ENCODE data around the gene NLGN4X.
"Not testable (repeated sequence)": the region's sequence is repeated elsewhere in the genome, so short reads cannot be mapped to it uniquely, and the experiment has no call there.

NLGN4X gene

GRCh38 chrX:6002056-6002455, 226.6 kb downstream of the NLGN4X start:
- DNase-seq, result no peak

DNA sequence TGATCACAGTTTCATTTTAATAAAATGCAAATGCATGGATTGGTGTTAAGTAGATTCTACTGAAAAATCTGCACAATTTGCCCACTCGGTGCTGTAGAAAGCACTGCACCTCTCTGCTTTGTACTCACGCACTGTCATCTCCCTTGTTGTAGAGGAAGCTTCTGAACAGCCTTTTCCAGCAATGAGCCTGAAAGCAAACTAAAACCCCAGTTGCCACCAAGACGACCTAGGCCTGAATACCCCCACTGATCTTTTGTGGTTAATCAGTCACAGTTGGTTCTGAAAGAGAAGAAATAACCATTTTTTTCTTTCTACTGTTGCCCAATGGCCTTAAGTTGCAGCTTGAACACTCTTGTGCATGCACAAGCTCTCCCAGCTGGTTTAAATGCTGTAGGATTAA, 229.8 kb downstream of the NLGN4X start:
- no peak for DNase-seq

GRCh38 chrX:5998456-5998855, 230.2 kb downstream of the NLGN4X start:
- no peak for DNase-seq

GRCh38 chrX:5991393-5991792, 237.3 kb downstream of the NLGN4X start:
- no peak for DNase-seq

DNA sequence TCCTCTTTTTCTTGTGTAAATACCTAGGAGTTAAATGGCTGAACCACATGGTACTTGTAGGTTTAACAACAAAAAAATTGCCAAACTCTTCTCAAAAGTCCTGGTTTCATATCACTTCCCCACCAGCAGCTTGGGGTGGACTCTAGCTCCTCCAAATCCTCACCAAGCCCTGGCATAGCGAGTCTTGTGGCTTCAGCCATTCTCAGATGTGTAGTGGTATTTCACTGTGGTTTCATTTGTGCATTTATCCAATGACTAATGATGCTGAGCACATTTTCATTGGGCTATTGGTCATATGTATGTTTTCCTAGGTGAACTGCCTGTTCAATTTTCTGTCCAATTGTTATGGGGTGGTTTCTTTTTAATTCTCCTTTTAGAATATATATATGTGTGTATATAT, 249.3 kb downstream of the NLGN4X start:
- no peak for DNase-seq

DNA sequence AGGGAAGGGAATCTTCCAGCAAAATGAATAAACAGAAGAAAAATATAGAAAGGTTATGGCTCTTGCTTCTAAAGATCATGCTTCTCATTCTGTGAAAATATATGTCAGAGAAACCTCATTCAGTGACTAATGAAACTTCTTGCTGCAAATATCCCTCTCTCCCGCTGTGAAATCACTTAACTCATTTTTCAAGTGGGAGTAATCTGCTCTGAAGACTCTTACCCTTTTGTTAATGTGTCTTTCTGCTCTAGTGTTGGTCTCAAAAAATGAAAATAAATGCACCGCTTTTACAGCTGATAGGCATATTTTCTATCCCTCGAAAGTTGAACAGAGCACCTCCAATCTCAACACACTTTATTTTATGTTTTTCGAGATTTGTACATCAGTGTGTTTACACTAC, 252.3 kb downstream of the NLGN4X start:
- no peak for DNase-seq

- no peak for DNase-seq
These were observed 257.4 kb downstream of the NLGN4X start for GRCh38 chrX:5971300-5971699.

- DNase-seq, result no peak
These were observed 263.3 kb downstream of the NLGN4X start for GRCh38 chrX:5965406-5965805.

DNA sequence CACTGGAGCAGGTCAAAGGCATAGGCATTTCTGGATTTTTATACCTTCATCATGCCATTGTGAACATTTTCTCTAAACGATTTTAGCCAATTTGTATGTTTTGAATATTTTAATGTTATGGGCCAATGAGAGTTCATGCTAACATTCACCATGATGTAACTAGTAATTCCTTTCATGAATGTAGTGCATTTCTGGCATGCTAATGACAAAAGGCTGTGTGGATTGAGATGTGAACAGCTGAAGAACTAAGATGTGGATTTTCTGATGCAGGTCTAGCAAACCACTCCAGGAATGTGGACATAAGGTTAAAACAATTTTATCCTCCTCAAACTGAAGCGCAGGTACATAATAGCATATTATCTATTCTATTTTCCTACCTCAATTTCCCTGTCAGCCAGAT, 269.4 kb downstream of the NLGN4X start:
- DNase-seq, result no peak

DNA sequence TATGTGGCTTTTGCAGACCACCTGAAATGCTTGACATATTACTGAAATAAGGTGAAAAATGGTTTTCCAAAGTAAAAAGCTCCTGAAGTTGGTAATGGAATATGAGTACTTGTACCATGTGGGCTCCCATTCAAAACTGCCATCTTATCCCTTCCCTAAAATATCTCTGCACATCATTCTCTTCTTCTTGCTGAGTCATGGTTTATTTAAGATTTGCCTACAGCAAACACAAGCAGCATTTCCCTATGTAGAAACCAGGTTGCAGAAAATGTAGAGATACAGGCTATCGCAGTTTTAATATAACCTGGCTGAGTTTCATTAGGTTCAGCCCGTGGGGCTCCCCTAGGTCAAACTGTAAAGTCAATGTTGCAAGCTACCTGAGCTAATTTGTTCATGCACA, 270.1 kb downstream of the NLGN4X start:
- DNase-seq, result no peak

GRCh38 chrX:5957506-5957905, 271.2 kb downstream of the NLGN4X start:
- DNase-seq, result peak; percentile 3

DNA sequence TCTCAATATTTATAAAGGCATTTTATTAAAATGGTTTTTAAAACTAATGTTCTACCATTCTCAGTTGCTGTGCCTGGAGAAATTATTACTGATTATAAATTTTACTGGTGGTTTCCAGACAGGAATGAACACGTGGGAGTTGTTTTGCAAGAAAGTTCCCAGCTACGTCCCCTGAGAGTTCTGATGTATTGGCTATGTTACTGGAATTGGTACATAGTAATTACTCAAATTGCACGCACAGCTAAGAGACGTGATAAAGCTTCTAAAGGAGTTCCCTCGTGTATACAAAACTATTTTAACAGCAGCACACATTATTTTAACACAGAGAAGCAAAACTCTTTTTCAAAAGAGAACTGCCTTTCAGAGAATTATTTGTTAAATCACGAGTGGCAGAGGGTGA, 292.2 kb downstream of the NLGN4X start:
- DNase-seq, result no peak

GRCh38 chrX:5928224-5928623, 300.4 kb downstream of the NLGN4X start:
- DNase-seq, result no peak

GRCh38 chrX:5916945-5917344, 311.7 kb downstream of the NLGN4X start:
- DNase-seq, result peak; percentile 13

DNA sequence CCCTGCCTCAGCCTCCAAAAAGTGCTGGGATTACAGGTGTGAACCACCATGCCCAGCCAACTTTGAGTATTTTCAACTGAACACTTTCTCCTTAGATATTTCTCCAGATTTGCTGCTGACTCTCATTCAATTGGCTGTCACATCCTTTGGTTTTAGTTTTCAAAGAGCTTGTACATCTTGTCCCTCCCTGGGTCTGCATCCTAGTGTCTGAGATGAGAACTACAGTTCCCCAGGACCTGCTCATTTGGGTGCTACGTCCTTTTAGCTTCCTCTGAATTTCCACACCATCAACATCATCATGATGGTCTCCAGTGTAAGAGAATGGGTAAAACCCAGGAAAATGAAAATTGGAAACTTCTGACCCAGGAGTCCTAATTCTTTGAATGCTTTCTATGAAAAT, 312.9 kb downstream of the NLGN4X start:
- no peak for DNase-seq

DNA sequence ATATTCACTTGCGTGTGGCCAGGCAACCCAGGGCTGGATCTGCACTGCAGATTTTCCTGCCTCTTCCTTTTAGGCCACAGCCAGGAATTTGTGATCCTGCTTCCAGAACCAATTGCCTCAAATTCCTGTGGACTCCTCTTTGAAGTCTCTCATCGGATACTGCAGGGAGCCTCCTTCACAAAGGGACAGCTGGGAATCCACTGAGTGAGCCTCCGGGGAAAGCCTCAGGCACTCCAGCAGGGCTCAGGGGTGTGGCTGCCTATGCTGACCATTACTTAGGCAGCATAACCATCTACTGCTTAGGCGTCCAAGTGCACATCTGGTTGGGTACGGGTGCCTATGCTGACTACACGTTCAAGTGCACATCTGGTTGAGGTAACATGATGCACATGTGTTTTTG, 321.5 kb downstream of the NLGN4X start:
- DNase-seq, result no peak

DNA sequence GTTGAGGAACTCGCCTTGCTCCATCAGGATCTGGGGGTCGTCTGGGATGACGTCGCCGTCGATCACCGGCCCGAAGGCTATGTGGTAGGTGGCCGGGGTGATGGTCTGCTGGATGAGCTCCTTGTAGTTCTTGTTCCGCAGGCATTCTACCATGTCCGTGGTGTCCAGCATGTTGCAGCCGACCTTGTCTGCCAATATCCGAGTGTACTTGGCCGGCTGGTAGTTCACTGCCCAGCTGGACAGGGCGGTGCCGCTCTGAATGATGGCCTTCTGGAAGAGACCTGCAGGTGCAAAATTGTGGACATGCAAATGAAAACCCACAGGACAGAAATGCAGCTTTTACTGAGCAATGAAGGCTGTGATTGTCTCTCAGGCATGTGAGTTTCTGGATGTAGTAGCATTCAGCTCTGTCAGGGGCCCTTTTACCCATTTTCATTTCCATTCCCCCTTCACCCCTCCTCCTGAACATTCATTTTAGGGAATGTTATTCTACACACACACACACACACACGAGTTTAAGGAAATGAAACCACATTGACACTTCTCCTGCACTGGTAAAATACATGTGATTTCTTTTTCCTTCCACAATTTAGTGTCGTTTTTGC, 325.0 kb downstream of the NLGN4X start:
- not testable (repeated sequence) for DNase-seq

DNA sequence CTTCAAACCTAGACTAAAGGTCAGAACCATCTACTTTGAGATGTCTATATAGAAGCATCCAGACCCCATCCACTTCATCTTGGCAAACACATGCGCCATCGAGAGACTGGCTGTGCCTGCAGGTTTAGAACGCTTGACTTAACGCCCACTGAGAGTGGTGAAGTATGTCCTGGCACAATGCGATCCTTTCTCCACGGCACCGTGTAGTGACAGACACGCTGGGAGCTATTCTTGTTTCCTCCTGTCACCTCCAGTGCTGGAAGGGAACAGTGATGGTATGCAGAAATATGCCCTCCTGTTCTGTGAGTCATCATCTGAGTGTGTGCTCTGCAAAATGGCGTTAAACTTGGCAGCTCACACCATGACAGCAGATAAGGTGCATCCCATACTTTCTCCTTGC, 330.2 kb downstream of the NLGN4X start:
- DNase-seq, result no peak

DNA sequence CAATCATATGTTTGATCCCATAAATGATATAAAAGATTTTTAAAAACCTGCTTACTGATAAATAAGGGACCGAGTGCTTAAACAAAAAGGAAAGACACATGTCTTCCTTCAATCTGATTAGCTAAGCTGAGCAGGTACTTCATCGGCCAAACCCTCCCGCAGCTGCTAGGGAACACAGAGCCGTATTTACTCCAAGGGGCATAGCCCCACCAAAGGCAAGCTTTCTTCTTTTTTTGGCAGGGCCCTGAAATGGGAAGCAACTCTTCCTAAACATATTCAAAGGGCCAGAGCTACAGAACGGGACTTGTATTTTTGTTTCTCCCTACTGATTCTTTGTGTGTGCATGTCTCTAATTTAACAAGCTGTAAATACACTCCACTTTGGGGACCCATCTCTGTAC, 337.3 kb downstream of the NLGN4X start:
- DNase-seq, result no peak

DNA sequence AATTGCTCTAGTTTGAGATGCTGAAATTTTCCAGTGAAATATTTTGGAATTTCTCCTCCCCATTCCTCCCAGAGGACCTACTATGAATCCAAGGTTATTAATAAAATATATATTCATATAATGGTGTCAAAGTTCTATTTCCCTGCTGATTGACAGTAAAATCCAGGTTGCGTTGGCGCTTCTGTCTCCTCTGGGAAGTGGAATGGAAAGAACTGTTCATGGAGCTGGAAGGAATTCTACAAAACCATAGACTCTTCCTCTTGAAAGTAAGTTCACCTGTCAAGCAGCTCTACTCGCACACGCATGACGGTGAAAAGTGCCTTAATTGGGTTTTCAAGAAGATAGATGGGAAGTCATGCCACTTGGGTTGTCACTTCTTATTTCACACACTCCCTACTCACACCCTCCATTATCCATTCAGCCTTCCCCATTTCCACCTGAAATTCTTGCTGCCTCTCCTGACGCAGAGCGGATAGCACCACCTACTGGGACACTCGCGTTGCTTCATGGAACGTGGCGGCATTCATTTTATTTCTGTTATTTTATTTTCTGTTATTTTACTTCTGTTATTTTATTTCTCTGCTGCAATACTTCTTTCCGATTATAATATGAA, 351.6 kb downstream of the NLGN4X start:
- peak; percentile 34 for DNase-seq

DNA sequence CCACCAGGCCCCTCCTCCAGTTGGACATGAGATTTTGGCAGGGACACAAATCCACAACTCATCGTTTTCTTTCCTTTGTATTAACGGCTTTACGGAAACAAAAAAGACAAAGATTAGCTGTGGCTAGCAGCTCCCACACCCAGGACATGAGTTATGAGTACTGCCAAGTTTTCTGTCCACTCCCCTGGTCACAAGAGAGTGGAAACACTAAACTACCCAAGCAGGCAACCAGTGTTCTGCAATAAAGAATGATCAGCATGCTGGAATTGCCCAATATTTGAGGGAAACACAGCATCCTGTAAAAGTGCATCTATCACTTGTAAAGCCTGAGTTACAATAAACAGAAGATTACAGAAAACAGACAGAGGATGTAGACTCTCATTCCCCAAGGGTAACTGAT, 358.4 kb downstream of the NLGN4X start:
- DNase-seq, result no peak

- no peak for DNase-seq
These were observed 358.9 kb downstream of the NLGN4X start for GRCh38 chrX:5869786-5870185.

- no peak for DNase-seq
These were observed 360.9 kb downstream of the NLGN4X start for GRCh38 chrX:5867778-5868177.

DNA sequence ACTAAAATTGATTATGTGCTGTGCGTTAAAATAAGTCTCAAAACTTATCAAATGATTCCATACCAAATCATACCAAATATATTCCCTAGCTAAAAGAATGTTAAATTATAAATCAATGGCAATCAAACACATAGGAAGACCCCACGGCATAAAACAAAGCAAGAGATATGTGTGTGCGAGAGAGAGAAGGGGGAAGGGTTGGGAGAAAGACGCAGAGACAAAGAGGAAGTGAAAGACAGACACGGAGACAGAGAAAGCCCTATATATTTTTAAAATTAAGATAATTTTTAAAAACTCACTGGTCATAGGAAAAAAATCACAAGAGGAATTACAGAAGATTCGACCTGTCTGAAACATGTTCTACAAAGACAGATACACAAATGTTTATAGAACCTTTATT, 371.4 kb downstream of the NLGN4X start:
- DNase-seq, result peak; percentile 0

DNA sequence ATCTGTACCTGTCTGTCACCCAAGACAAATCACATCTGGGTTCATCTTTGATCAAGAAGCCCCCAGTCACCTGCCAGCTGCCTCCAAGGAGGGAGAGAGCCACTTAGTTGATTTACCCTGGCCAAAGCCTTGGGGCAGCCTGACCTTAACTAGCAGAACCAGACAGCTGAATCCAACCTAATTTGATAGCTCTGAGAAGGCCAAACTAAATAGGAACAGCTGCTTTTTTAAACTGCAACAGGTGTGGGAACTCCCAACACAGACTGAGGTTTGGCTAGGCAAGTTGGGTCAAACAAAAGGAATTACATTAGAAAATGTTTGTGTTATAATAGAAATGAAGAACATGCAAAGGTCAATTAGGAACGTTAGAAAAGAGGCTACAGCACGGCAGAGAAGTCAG, 375.7 kb downstream of the NLGN4X start:
- no peak for DNase-seq
